ENCODE results near the gene SUDS3.
"Not testable (repeated sequence)": the region's sequence is repeated elsewhere in the genome, so short reads cannot be mapped to it uniquely, and the experiment has no call there.

The SUDS3 gene

DNA sequence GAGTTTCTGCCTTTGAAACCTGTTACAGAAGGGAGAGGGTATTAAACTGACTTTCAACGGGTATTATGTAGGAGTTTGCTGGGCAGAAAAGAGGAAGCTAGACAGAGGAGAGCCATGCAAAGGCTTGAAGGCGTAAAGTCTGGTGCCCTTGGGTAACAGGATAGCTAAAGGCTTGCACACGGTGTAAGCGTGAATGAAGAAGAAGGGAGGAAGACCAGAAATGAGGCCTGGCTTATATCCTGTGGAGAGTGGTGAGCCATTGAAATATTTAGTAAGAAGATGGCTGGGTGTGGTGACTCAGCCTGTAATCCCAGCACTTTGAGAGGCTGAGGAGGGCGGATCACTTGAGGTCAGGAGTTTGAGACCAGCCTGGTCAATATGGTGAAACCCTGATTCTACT, 22.6 kb downstream of the SUDS3 start:
- no peak for DNase-seq

DNA sequence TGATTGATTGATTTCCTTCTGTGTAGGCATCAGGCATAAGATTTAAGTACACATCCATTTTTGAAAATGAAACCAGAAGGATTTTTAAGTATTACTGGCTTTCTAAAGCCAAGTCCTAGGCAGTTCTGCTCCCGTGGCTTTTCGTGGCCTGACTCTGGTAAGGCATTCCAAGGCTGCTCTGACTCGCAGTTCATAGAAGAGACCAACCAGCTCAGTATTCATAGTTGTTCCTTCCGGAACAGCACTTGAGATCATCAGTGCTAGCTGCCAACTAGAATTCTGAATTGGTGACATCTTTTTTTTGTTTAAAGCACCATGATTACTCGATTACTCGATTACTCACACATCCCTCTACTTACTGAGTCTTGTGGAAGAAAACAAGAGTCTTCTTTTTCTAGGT, 25.9 kb downstream of the SUDS3 start:
- no peak for DNase-seq

DNA sequence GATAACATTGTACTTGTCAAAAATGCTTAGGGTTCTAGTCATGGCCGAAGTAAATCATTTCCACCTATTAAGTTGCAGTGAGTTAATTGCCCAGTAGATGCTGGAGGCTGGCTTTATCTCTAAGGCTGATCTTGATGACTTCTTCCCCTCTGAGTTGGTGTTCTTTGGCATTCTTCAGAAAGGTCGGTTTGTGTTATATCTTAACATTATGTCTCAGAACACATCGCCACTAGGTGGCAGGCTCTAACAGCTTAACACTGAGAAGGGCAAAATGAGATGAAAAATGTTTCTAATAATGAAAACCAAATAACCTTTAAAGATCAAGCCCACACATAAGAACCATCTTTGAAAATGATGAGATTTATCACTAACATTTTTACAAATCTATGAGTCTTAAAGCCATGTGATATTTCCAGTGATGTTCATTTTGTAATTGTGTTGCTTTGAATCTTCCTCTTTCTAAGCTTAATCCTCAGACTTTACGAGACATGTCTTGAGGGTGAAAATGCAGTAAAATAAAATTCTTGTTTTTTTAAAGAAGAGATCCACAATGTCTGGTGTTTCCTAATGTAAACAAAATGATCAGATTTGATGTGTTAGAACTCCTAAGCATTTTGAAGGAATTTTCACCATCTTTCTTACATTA, 28.6 kb downstream of the SUDS3 start:
- peak; percentile 52 for DNase-seq

DNA sequence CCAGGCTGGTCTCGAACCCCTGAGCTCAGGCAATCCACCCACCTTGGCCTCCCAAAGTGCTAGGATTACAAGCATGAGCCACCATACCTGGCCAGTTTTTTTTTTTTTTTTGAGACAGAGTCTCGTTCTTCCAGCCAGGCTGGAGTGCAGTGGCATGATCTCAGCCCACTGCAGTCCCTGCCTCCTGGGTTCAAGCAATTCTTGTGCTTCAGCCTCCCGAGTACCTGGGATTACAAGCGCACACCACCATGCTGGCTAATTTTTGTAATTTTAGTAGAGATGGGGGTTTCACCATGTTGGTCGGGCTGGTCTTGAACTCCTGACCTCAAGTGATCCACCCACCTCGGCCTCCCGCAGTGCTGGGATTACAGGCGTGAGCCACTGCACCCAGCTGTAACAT, 31.9 kb downstream of the SUDS3 start:
- not testable (repeated sequence) for DNase-seq

DNA sequence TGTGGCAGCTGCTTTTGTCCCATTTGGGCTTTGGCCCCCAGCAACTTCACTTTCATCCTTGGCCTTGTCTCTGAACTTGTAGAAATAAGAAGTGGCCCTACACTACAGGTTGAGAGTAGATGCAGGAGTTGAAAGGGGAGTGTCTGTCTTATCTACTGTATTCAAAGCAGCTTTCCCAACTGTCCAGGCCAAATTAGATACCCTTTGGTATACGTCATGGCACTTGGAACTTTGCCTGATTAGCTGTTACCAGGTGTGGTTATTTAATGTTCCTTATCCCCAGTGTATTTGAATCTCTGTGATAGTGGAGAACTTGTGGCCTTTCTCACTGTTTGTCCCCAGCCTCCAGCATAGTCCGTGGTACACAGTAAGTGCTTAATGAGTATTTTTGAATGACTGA, 33.5 kb downstream of the SUDS3 start:
- no peak for DNase-seq

DNA sequence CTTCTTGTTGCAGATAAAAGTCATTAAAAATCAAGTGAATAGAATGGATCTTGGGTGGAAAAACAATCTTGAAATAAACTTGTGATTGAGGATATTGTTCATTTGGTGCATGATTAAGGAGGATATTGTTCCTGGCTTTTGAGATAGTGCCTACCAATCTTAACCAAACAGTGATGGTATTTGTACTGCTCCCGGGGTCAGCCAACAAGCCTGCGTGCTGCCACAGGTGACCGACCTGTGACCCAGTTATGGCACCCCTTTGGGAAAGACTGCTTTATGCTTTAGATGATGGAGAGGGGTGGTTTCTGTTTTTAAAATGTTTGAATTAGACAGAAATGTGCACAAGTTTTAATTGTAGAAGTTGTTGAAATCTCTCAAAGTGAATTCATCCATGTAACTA, 41.6 kb downstream of the SUDS3 start:
- DNase-seq, result no peak

DNA sequence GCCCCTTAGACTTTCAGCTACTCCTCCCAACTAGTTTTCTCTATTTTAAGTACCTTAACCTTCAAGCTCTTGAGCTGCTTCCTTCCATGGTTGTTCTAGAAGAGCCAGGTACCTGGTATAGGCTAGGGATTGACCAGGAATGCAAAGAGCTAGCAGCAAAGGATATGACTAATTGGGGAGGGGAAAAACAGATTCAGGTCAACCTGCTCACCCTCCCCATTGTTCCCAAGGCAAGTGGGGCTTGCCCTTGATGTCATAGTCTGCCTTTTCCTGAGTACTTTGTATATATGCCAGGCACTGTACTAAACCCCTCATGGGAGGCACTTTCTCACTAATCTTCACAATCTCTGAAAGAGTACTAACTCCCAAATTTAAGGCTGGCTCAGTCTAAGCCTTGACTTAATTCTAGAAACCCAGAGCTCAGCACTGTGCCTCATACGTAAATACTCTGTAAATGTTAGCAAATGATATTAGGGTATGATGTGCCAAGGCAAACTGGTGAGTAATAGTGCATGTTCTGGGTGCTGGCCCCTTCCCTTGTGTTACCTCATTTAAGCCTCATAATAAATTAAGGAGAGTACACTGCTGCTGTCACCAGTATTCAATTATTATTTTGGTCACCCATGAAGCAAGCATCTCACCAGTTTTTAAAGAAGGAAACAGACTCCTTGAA, 42.2 kb downstream of the SUDS3 start:
- no peak for DNase-seq

DNA sequence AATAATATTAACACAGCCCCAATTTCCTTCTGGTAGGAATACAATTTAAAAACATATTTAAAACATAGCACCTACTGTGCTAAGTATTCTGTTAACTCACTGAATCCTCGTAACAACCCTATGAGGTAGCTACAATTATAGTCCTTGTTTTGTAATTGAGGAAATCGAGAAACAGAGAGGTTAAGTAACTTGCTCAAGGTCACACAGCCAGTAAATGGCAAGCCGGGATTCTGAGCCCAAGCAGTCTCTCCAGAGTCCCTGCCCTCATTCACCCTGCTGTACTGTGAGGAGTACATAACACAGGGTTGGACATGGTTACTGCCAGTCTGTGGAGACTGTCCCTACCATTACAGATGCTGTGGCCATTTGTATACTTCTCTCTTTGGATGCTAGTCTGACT, 44.3 kb downstream of the SUDS3 start:
- no peak for DNase-seq

DNA sequence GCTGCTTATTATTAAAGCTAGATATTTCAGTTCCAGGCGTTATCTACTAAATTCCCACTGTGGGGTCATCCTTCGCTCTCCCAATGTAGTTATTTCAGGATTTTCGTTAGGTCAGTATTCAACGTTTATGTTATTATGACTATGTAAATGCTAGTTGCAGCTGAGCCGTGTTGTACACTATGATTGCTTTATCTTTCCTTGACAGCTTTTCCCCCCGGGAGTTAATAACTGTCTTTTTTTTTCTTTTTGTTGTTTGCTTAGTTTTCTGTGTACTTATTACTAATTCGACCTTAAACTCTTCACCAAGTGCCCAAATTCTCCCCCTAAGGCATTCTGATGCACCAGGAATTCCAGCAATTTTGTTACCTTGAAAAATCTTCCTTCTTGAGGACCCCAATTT, 48.5 kb downstream of the SUDS3 start:
- DNase-seq, result no peak

DNA sequence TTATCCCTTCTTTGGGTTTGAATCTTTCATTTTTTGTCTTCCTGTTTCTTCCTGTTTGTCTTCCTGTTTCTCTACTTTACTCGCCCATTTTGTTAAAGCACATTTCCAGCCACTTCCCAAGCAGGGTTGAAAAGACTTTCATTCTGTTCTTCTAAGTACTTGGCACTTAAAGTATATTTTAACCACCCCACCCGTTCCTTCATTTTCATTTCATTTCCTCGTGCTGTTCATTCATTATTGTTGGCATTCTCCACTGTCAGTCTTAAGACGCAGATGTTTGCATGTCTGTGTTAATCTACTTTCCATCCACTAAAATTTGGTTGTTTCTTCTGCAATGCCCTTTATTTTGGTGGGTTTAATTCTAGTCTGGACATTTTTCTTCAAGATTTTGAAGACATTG, 49.0 kb downstream of the SUDS3 start:
- DNase-seq, result no peak

DNA sequence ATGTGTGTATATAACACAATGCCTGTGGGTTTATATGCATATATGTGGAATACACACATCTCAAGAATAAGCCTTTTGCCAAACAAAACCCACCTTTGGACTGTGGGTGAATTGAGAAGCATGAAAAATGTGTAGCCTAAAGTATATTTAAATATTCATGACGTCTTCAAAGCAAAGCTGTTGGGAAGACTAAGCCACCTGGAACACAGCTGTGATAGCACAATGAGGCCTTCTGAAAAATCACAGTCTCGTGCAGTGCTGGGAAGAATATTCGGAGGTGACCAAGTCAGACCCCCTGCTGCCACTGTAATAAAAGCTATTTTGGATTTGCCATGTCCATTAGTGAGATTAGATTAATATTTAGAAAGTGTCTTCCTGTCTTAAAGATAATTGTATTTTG, 51.5 kb downstream of the SUDS3 start:
- no peak for DNase-seq

DNA sequence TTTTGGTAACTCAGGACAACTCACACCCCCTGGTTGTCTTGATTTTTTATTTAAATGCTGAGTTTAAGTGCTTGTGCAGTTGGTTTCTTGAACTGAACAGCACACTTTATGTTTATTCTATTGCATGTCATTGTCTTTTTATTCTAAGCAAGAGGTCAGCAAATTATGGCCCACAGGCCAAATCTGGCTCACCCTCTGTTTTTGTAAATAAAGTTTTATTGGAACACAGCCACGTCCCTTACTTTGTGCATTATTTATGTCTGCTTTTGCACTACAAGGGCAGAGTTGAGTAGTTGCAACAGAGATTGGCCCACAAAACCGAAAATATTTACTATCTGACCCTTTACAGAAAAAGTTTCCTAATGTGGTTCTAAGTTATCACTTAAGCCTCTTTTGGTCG, 52.3 kb downstream of the SUDS3 start:
- no peak for DNase-seq

DNA sequence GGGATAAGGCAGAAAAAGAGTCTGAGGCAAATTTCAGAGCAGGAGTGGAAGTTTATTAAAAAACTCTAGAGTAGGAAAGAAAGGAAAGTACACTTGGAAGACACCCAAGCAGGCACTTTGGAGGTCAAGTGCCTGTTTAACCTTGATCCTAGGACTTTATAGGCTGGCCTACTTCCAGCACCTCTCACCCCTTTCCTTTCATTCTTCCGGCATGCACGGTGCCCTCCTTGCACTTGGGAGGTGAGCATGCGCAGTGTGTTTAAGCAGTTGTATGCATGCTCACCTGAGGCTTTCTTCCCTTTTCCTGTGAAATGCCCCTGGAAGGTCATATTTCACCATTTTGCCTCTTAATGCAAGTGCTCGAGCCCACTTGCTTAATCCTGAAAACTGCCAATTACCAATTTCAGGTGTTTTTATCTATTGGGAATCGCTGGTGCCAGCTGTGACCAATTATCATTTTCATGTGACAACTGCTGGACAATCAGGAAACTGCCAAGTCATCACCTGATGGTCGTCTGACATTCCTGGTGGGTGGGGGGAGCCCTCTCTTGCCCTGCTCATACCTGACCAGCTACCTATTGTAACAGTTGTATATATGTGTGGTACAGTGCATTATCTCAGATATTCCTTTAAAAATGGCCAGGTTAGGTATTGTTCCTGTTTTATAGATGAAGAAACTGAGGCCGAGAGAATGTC, 53.5 kb downstream of the SUDS3 start:
- DNase-seq, result no peak

DNA sequence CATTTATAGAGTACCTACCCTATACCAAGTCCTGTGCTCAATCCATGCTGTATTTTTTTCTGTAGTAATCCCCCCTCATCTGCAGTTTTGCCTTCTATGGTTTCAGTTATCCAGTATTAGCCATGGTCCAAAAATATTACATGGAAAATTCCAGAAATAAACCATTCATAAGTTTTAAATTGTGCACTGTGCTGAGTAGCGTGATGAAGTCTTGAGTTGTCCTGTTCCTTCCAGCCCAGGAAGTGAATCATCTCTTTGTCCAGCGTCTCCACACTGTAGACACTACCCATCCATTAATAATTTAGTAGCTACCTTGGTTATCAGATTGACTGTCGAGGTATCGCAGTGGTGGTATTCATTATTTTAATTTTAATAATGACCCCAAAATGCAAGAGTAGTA, 54.2 kb downstream of the SUDS3 start:
- no peak for DNase-seq

DNA sequence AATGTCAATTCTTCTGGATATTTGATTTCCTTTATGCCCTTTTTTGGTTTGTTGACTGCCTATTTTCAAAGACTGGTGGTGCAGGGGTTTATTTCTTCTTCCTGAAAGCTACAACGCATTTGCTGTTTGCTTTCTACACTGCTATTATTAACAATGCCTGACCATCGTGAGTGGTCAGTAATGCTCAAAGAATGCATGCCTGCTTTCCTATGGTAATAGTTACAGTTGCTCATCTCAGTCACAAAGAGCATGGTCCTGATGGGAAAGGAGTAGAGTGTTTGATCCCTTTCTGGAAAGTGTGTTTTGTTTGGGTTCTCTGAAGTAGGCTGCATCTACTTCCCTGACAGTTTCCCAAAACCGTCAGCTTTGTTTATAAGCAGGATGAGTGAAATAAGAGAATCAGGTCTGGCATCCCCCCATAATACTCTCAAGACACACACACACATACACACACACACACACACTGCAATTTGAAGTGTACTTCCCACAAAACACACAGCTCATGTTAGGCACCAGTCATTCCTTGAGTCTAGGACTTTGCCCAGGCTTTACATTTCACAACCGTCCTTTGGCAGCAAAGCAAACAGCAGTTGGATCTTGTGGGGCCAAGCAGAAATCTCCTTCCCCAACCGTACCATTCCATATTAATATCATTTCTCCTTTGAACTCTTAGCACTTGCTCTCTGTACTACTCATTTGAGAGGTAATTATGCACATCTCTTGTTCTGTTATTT, 56.6 kb downstream of the SUDS3 start:
- DNase-seq, result no peak

DNA sequence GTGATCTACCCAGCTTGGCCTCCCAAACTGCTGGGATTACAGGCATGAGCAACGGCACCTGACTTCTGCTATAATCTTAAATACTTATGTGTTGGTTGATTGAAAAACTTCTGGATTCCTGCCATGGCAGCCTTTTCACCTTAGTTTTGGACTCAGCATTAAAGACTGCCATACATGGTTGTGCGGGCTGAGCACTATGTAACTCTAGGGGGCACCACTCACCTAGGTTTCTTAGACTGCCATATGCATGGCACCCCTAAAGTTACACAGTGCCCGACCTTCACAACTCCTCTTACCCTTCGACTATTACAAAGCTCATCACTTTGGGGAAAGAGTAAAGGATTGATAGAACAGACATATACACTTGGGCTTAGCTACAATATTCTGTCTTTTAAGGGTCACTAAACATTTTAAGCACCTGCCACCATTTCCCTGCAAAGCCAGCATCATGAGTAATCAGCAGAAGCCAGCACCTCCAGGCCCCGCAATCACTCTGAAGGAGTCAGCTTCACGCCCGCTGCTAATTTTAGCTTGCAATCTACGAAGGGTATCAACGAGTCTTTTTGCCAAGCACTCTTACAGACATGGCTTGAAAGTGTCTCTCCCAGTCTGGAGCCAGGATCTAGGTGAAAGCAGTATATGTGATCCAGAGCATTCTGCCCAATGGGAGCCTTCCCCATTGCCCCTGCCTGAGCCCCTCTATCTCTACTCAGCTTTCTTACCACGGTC, 59.8 kb downstream of the SUDS3 start:
- no peak for DNase-seq

DNA sequence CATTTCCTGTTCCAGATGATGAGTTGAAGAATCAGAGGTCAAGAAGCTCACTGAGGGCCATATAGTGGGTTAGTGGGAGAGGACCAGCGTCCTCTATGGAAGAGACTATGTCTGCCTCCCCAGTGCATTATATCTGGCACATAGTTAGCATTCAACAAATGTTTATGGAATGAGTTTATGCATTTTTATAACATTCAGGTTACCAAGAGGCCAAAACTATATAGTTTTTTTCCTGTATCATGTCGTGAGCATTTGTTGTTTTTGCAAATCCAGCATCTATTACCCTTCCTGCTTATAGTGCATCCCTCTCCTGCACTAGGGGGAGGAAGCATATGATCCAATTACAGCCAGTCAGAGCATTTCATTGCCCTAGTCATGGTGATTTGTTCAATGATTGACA, 60.6 kb downstream of the SUDS3 start:
- DNase-seq, result no peak

DNA sequence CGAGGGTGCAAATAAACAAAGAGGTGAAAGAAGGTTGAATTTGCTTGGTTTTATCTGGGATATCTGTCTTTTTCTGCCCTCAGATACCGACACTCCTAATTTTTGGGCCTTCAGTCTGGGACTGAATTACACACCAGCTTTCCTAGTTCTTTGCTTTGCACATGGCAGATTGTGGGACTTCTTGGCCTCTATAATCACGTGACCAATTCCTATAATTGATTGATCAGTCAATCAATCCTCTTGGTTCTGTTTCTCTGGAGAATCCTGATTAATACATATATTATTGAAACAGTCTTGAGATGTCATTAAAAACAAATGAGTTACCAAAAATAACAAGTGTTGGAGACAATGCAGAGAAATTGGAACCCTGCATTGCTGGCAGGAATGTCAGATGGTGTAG, 62.7 kb downstream of the SUDS3 start:
- no peak for DNase-seq

DNA sequence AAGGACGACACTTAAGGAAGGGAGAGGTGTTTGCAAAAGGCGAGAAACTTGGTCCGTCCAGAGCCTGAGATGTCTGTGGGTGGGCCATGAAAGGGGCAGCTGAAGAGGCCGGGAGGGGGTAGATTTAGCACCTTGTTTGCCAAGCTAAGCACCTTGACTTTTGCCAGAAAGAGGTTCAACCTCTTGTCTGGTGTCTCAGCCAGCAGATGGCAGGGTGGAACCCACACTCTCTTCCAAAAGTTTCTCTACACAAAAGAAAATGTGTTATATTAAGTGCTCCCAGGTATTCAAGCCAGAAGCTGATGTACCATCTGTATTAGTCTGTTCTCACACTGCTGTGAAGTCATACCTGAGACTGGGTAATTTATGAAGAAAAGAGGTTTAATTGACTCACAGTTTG, 69.9 kb downstream of the SUDS3 start:
- DNase-seq, result no peak

DNA sequence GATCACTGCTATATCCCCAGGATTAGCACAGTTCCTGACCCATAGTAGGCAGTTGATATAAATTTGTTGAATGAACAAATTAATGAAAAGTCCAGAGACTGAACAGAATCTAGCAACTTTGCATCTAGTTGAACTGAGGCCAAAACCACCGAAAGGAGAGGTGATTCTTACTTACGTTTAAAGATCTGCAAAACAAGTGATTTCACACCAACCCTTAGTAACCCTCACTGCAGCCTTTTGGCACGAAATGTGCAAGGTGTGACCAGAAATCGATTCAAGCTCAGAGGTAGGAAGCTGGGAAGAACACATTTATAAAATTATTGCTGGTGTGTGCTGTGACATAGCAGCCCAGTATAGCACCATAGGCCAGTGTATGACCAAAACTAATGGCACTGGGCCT, 70.8 kb downstream of the SUDS3 start:
- no peak for DNase-seq

DNA sequence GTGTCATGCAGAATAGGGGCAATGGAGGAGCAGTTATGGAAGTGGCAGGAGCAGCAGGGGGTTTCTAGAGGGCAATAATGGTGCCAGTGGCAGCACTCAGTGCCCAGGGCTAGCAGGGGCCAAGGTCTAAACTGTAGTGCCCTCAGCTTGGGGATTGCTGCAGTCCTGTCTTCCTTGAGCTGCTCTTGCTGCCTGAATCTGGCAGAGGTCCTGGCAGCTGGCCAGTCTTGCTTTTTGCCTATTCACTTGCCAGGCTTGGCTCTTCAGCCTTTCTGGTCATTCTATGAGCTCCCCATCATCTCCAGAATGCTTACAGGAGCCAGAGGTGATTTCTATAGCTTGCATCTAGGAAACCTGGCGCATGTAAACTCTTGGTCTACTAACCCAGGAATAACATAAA, 72.0 kb downstream of the SUDS3 start:
- no peak for DNase-seq

DNA sequence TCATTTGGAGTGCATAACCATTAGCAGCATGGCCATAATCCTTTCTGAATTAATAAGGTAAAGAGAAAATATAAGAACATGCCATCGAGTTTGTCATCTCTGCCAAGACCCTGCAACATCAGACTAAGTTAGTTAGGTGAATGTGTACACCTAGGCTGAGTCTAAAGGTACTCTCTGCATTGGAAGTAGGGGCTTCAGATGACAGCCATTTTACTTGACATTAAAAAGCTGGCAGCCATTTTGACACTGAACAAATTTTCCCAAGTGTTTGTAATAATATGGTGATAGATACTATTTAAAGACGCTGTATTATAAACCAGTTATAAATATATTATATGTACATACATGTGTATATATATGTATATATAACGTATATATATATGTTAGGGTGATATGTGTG, 79.0 kb downstream of the SUDS3 start:
- no peak for DNase-seq

DNA sequence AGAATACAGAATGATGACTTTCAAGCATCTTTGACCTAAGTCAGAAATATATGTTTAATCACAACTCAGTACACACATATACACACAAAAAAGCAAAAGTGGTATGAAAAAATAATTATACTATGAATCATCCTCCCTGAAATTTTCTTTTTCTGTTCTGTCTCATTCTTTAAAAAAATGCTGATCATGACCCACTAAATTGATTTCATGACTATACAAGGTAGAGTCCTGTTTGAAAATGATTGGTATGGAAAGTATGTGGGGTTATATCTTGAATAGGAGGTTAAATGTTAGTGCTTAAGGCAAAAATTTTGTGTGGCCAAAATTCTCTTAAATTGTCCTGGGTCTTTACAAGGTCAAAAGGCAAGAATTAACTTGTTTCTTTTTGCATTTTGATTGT, 80.4 kb downstream of the SUDS3 start:
- DNase-seq, result no peak

All from stimulated activated CD4-positive, alpha-beta T cell treated with anti-CD3 and anti-CD28 coated beads, Interleukin-12 subunit alpha, Interleukin-12 subunit beta, amount 100 ng/mL, for 4 hours (primary cell).